ENCODE data around the gene PDLIM7.

PDLIM7 gene

GRCh38 chr5:177509381-177509951 lies 12.1 kb upstream of the PDLIM7 start, which contains the start of gene DOK3:
Gene DOK3 (minus strand): TSS chr5:177509826. CDS start chr5:177509540, 286 bp downstream.
- peak within 1 kb of the TSS; percentile 29 for H3K4me3 ChIP-seq (ENCODE audit: low read depth, low read length)
- no peak for DNase-seq (ENCODE audit: low read depth)

- DNase-seq (ENCODE audit: low read depth), result no peak
- H3K4me3 ChIP-seq (ENCODE audit: low read depth, low read length), result peak overlapping the region; percentile 29
Measured at GRCh38 chr5:177508837-177509236, 11.4 kb upstream of the PDLIM7 start.

- DNase-seq (ENCODE audit: low read depth), result no peak
- no peak overlapping the region for H3K4me3 ChIP-seq (ENCODE audit: low read depth, low read length)
Measured at GRCh38 chr5:177508221-177508611, 10.8 kb upstream of the PDLIM7 start.

- no peak overlapping the region for H3K4me3 ChIP-seq (ENCODE audit: low read depth, low read length)
- DNase-seq (ENCODE audit: low read depth), result no peak
Measured at GRCh38 chr5:177507596-177508220, 10.3 kb upstream of the PDLIM7 start.

- no peak overlapping the region for H3K4me3 ChIP-seq (ENCODE audit: low read depth, low read length)
- no peak for DNase-seq (ENCODE audit: low read depth)
Measured at GRCh38 chr5:177507165-177507564, 9.8 kb upstream of the PDLIM7 start.

- no peak overlapping the region for H3K4me3 ChIP-seq (ENCODE audit: low read depth, low read length)
- DNase-seq (ENCODE audit: low read depth), result no peak
Measured at GRCh38 chr5:177505075-177505474, 7.7 kb upstream of the PDLIM7 start.

GRCh38 chr5:177504086-177505056 lies 7.0 kb upstream of the PDLIM7 start:
- no peak overlapping the region for H3K4me3 ChIP-seq (ENCODE audit: low read depth, low read length)
- DNase-seq (ENCODE audit: low read depth), result no peak

GRCh38 chr5:177503351-177504085 lies 6.1 kb upstream of the PDLIM7 start:
- DNase-seq (ENCODE audit: low read depth), result no peak
- no peak overlapping the region for H3K4me3 ChIP-seq (ENCODE audit: low read depth, low read length)

GRCh38 chr5:177502886-177503285 lies 5.5 kb upstream of the PDLIM7 start:
- no peak for DNase-seq (ENCODE audit: low read depth)
- no peak overlapping the region for H3K4me3 ChIP-seq (ENCODE audit: low read depth, low read length)

GRCh38 chr5:177501874-177502678 lies 4.7 kb upstream of the PDLIM7 start:
- no peak overlapping the region for H3K4me3 ChIP-seq (ENCODE audit: low read depth, low read length)
- DNase-seq (ENCODE audit: low read depth), result no peak

GRCh38 chr5:177500685-177501522 lies 3.5 kb upstream of the PDLIM7 start:
- no peak for DNase-seq (ENCODE audit: low read depth)
- H3K4me3 ChIP-seq (ENCODE audit: low read depth, low read length), result no peak overlapping the region

- DNase-seq (ENCODE audit: low read depth), result no peak
- no peak overlapping the region for H3K4me3 ChIP-seq (ENCODE audit: low read depth, low read length)
Measured at GRCh38 chr5:177499842-177500241, 2.4 kb upstream of the PDLIM7 start.

- H3K4me3 ChIP-seq (ENCODE audit: low read depth, low read length), result peak overlapping the region; percentile 80
- no peak for DNase-seq (ENCODE audit: low read depth)
Measured at GRCh38 chr5:177498013-177498787, 796 bp upstream of the PDLIM7 start.

GRCh38 chr5:177496727-177497291 lies 595 bp downstream of the PDLIM7 start:
- peak overlapping the region; percentile 80 for H3K4me3 ChIP-seq (ENCODE audit: low read depth, low read length)
- peak; percentile 91 for DNase-seq (ENCODE audit: low read depth)

GRCh38 chr5:177496070-177496726 lies 1.2 kb downstream of the PDLIM7 start:
- peak overlapping the region; percentile 80 for H3K4me3 ChIP-seq (ENCODE audit: low read depth, low read length)
- no peak for DNase-seq (ENCODE audit: low read depth)

- peak; percentile 77 for DNase-seq (ENCODE audit: low read depth)
- H3K4me3 ChIP-seq (ENCODE audit: low read depth, low read length), result peak overlapping the region; percentile 80
Measured at GRCh38 chr5:177495243-177496060, 2.0 kb downstream of the PDLIM7 start.

All from skeletal muscle cell (primary cell).